Subcutaneous adipose tissue (tissue), 4 donors: Measurements from ENCODE around the gene RNF222. TPM values are rescaled to one million over a fixed set of nuclear protein-coding genes. Genes with fewer than 3 reads are reported as not detected.

ENCODE experiments used
- CTCF ChIP-seq: fragments of 450-650 bp; IDR thresholded peaks from one replicate; pipeline ENCODE4 v1.5.1; 2016; ENCODE audit warnings: low read depth, mild to moderate bottlenecking, control low read depth, antibody characterized with exemption, moderate library complexity
- total RNA-seq, 4 donors: library from RNA; depleted of rRNA; stranded (reverse); fragments of >200 nt; gene quantifications; one replicate each; pipeline ENCODE4 v1.1.0, GENCODE V29; 2016

Gene RNF222
- total RNA-seq = not detected

- TF ChIP-seq CTCF = no peak
Observed at GRCh38 chr17:8397636-8398035, at the start of gene RNF222. RNF222 (minus strand) TSS chr17:8397827; CDS start chr17:8393461, 4,366 bp downstream.

- TF ChIP-seq CTCF = no peak
Observed at GRCh38 chr17:8445536-8445935, 47.9 kb upstream of the RNF222 start.

- no peak for TF ChIP-seq CTCF
Observed at GRCh38 chr17:8444494-8444893, 46.9 kb upstream of the RNF222 start.

GRCh38 chr17:8443756-8444155 lies 46.1 kb upstream of the RNF222 start:
- no peak for TF ChIP-seq CTCF

GRCh38 chr17:8442310-8442709 lies 44.7 kb upstream of the RNF222 start:
- no peak for TF ChIP-seq CTCF

GRCh38 chr17:8441690-8442089 lies 44.1 kb upstream of the RNF222 start:
- no peak for TF ChIP-seq CTCF

GRCh38 chr17:8439681-8440080 lies 42.1 kb upstream of the RNF222 start:
- no peak for TF ChIP-seq CTCF

GRCh38 chr17:8438441-8438840 lies 40.8 kb upstream of the RNF222 start:
- no peak for TF ChIP-seq CTCF
